Thoracic aorta (tissue), 2 donors: ENCODE data around the gene RGCC. TPM values are rescaled to one million over a fixed set of nuclear protein-coding genes. Genes with fewer than 3 reads are reported as not detected.
A peak's percentile ranks its signal among the peaks of the same experiment; 100 is the strongest.

ENCODE experiments used
- ATAC-seq: fragments of 150-250 bp; one replicate; pipeline ENCODE4 v1.8.0; 2017; ENCODE audit warnings: low read depth; ENCODE audit not compliant: insufficient number of reproducible peaks, low FRiP score
- DNase-seq: peaks from one replicate; pipeline ENCODE4 v3.0.0-alpha.2; 2020; ENCODE audit warnings: low spot score
- H3K27ac ChIP-seq, 2 donors: fragments of 200-600 bp; sonication (generic); 1 replicate in 1 of 2; 2 replicates in 1 of 2; pipeline ENCODE4 v1.5.1; 2016; ENCODE audit warnings: mild to moderate bottlenecking in 2 of 2, moderate library complexity in 2 of 2
- H3K27me3 ChIP-seq: fragments of 200-600 bp; sonication (generic); replicated peaks from 2 replicates; pipeline ENCODE4 v1.6.0; 2016; ENCODE audit warnings: mild to moderate bottlenecking; ENCODE audit not compliant: insufficient read depth
- H3K36me3 ChIP-seq: fragments of 200-600 bp; sonication (generic); one replicate; pipeline ENCODE4 v1.5.1; 2016
- H3K4me1 ChIP-seq, 2 donors: fragments of 200-600 bp; sonication (generic); 1 replicate in 1 of 2; 2 replicates in 1 of 2; pipeline versions ENCODE4 v1.5.1 to v1.6.0; 2016; ENCODE audit warnings: low read depth in 2 of 2, mild to moderate bottlenecking in 1 of 2; ENCODE audit not compliant: control insufficient read depth in 1 of 2
- H3K4me3 ChIP-seq: fragments of 200-600 bp; sonication (generic); 2 replicates; pipeline ENCODE4 v1.5.1; 2016; ENCODE audit warnings: mild to moderate bottlenecking
- H3K9me3 ChIP-seq: fragments of 200-600 bp; sonication (generic); 2 replicates; pipeline ENCODE4 v1.5.1; 2016
- total RNA-seq, 2 donors: library from RNA; depleted of rRNA; stranded (reverse); fragments of >200 nt; gene quantifications; one replicate each; pipeline versions ENCODE4 v1.1.0 to v1.2.3, GENCODE V29; 2016
- TF ChIP-seq, protein P1 (sequence below): fragments of 200-600 bp; sonication (generic); IDR thresholded peaks from one replicate; pipeline ENCODE4 v1.5.1; 2019; ENCODE audit warnings: antibody characterized with exemption

The RGCC gene
- total RNA-seq, 2 donors from 2014 or later, result 93.3 to 134 TPM

GRCh38 chr13:41458761-41459431, 1.5 kb downstream of the RGCC start:
- Histone ChIP-seq H3K4me3 (peak overlapping the region; percentile 92), H3K4me1 (peaks cover 11 to 34% of the 10 kb centered on the region in 2 donors), H3K36me3 (no peaks in the 10 kb centered on the region), H3K27ac (peak overlapping the region; percentile 41 to 53), H3K9me3 (no peaks in the 10 kb centered on the region), H3K27me3 (no peaks in the 10 kb centered on the region)
- no peak for DNase-seq
- ATAC-seq, result no peak
- TF ChIP-seq, protein P1, sequence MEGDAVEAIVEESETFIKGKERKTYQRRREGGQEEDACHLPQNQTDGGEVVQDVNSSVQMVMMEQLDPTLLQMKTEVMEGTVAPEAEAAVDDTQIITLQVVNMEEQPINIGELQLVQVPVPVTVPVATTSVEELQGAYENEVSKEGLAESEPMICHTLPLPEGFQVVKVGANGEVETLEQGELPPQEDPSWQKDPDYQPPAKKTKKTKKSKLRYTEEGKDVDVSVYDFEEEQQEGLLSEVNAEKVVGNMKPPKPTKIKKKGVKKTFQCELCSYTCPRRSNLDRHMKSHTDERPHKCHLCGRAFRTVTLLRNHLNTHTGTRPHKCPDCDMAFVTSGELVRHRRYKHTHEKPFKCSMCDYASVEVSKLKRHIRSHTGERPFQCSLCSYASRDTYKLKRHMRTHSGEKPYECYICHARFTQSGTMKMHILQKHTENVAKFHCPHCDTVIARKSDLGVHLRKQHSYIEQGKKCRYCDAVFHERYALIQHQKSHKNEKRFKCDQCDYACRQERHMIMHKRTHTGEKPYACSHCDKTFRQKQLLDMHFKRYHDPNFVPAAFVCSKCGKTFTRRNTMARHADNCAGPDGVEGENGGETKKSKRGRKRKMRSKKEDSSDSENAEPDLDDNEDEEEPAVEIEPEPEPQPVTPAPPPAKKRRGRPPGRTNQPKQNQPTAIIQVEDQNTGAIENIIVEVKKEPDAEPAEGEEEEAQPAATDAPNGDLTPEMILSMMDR, result peak; percentile 44

DNA sequence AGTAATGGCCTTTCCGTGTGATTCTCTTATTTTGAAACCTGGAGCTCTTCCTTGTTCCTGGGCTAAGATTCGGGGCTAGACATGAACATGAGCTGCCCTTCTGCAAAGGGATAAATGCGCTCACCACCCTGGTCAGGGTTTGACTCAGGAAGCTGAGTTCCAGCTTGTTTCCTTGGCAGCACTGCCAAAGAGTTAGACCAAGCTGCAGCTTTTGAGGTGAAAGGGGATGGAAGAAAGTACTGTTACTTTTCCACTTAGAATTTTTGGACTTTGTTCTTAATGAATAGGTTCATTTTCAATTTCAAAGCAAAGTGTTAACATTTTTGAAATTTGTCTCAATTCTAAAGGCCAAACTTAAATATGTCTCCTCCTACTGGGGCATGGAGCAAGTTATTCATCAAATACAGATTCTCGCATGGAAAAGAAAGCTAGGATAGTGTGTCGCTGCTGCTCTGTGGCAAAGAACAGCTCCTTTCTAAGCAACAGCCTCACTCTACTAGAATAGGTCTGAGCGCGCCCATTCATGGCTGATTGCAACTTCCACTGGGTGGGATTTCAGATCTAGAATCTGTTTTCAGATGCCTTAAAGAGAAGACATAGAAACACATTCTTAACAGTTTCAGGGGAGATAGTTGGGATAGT, 2.2 kb downstream of the RGCC start:
- TF ChIP-seq, protein P1, result no peak
- DNase-seq, result no peak
- no peaks in the 10 kb centered on the region for H3K9me3 ChIP-seq
- H3K4me1 ChIP-seq, result peaks cover 11 to 40% of the 10 kb centered on the region in 2 donors
- no peaks in the 10 kb centered on the region for H3K36me3 ChIP-seq
- H3K27me3 ChIP-seq, result no peaks in the 10 kb centered on the region
- H3K4me3 ChIP-seq, result peak overlapping the region; percentile 92
- no peak for ATAC-seq
- peak overlapping the region in 1 of 2 donors; percentile 53 for H3K27ac ChIP-seq

GRCh38 chr13:41460074-41460465, 2.7 kb downstream of the RGCC start:
- ATAC-seq (no peak), DNase-seq (no peak)
- H3K27ac ChIP-seq, result no peak overlapping the region
- peaks cover 12 to 45% of the 10 kb centered on the region in 2 donors for H3K4me1 ChIP-seq
- H3K4me3 ChIP-seq, result peak overlapping the region; percentile 92
- TF ChIP-seq, protein P1, result no peak
- no peaks in the 10 kb centered on the region for H3K36me3 ChIP-seq
- no peaks in the 10 kb centered on the region for H3K27me3 ChIP-seq
- H3K9me3 ChIP-seq, result no peaks in the 10 kb centered on the region

DNA sequence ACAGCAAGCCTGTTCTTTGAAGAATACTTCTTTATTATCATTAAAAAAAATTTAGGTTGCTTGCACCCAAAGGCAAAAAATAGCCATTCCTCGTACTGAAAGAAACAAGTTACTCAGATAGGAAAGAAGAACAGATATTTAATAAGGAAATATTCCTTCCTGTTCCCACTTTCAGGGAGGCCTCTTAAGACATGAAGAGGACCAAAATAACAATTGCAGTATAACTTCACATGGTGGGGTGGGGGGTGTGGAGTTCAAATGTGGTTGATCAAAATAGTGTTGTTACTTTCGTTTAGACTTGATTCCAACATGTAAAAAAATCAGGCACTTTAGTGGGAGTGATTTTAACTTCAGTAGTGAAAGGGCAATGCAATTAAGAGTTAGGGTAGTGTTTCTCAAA, 3.6 kb downstream of the RGCC start:
- no peak for ATAC-seq
- DNase-seq, result no peak
- Histone ChIP-seq H3K4me3 (no peak overlapping the region), H3K27ac (no peak overlapping the region), H3K36me3 (no peaks in the 10 kb centered on the region), H3K9me3 (no peaks in the 10 kb centered on the region), H3K27me3 (no peaks in the 10 kb centered on the region), H3K4me1 (peaks cover 20 to 54% of the 10 kb centered on the region in 2 donors)
- TF ChIP-seq, protein P1, result no peak

DNA sequence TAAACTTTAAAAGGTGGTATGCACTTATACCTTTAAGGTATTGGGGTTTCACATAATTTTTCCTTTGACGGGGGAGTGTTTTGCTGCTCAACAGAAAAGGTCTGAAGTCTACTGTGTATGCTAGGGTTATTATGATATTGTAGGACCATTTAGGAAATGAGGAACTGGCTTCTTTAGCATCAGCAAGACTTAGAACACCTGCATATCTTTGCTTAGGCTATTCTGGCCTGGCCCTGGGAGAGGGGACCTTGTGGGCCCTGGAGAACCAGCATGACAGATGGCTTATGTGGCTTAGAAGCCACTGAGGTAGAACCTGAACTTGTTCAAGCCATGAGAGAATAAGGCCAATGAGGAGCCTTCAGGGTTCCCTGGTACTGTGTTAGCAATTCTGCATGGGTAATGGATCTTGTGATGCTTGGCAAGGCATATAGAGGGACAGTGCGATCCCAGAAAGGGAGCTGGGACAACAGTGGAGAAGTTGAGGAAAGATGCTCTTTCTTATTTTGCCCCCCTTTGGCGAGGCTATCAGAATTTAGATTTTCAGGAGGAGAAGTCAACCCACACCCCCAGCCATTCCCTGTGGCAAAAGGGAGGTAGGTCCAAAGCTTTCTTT, 4.3 kb downstream of the RGCC start:
- DNase-seq (no peak), ATAC-seq (no peak)
- H3K36me3 ChIP-seq, result no peaks in the 10 kb centered on the region
- H3K4me3 ChIP-seq, result no peak overlapping the region
- H3K27ac ChIP-seq, result no peak overlapping the region
- TF ChIP-seq, protein P1, result no peak
- peaks cover 20 to 61% of the 10 kb centered on the region in 2 donors for H3K4me1 ChIP-seq
- no peaks in the 10 kb centered on the region for H3K9me3 ChIP-seq
- H3K27me3 ChIP-seq, result no peaks in the 10 kb centered on the region
